Erythroblast (primary cell): ENCODE measurements around the gene SYNC.

ENCODE experiments used
- GATA1 ChIP-seq: IDR thresholded peaks from 2 replicates; pipeline ENCODE4 v1.6.1; 2011; ENCODE audit warnings: low read depth, mild to moderate bottlenecking, control low read depth, low read length, moderate library complexity
- POLR2A ChIP-seq: IDR thresholded peaks from 2 replicates; pipeline ENCODE4 v1.6.1; 2011; ENCODE audit warnings: mild to moderate bottlenecking, low read length

DNA sequence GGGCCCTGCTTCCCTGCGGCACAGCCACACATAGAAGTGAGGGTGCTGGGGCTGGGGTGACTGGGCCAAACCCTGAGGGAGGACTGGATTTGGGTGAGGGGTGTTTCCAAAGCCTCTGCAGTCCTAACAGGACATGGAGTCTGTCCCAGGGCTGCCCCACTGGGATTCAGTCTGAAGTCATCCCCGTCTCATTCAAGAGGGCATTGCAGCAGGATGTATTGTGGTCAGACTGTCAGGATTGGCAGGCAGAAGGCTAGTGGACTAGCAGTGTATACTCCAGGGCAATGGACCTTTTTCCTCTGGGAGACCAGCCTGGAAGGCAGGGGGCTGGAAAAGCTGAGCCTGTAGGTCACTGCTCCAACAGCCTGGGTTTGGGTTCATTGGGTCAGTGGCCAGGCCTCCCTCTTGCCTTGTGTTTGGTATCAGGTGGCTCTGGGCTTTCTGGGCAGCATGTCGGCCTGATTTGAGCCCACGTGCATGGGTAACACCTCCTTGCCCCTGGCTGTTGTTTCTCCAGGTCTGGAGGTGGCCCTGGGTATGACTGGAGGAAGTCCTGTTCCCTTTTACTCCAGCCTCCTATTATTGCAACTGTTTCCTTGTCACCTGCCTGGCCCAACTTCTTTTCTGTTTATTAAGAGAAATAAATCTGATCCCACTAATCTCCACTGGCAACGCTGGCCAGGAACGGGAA lies 41.0 kb upstream of the SYNC start:
- TF ChIP-seq POLR2A (no peak), GATA1 (no peak)
